OCI-LY3 (cell line): ENCODE results near the gene RAB9A.

Source experiments
- H2AFZ ChIP-seq: fragments of 200-600, 300-600 bp; shearing (Covaris generic); 2 replicates; pipeline ENCODE4 v1.6.0; 2014; ENCODE audit warnings: antibody characterized with exemption, low read depth, low read length
- H3K27ac ChIP-seq: fragments of 200-600, 300-600 bp; sonication (generic); 2 replicates; pipeline ENCODE4 v1.5.1; 2014; ENCODE audit warnings: mild to moderate bottlenecking, low read length, moderate library complexity, mixed read lengths
- H3K27me3 ChIP-seq: fragments of 200-600, 300-600 bp; sonication (generic); 2 replicates; pipeline ENCODE4 v1.6.1; 2014; ENCODE audit warnings: low read depth, low read length, mixed read lengths
- H3K36me3 ChIP-seq: fragments of 200-600, 300-600 bp; sonication (generic); replicated peaks from 2 replicates; pipeline ENCODE3; 2014; ENCODE audit warnings: low read depth, low read length, mixed read lengths
- H3K4me1 ChIP-seq: fragments of 300-600, 200-600 bp; sonication (generic); 2 replicates; pipeline ENCODE4 v1.6.1; 2014; ENCODE audit warnings: low read length, mixed read lengths
- H3K4me2 ChIP-seq: fragments of 200-600, 300-600 bp; sonication (generic); 2 replicates; pipeline ENCODE4 v1.6.1; 2014; ENCODE audit warnings: low read length, mixed read lengths
- H3K4me3 ChIP-seq: fragments of 300-600, 200-600 bp; sonication (generic); 2 replicates; pipeline ENCODE4 v1.5.1; 2014; ENCODE audit warnings: antibody characterized with exemption, mild to moderate bottlenecking, low read length, moderate library complexity
- H3K79me2 ChIP-seq: fragments of 300-600, 200-600 bp; shearing (Covaris generic); 2 replicates; pipeline ENCODE4 v1.6.1; 2014; ENCODE audit warnings: mild to moderate bottlenecking, low read length, mixed read lengths
- H3K9ac ChIP-seq: fragments of 300-600, 200-600 bp; shearing (Covaris generic); 2 replicates; pipeline ENCODE4 v1.6.0; 2014; ENCODE audit warnings: mild to moderate bottlenecking, low read length, moderate library complexity
- H3K9me3 ChIP-seq: fragments of 200-600, 300-600 bp; shearing (Covaris generic); 2 replicates; pipeline ENCODE4 v1.6.1; 2014; ENCODE audit warnings: low read length, mixed read lengths; ENCODE audit not compliant: insufficient read depth
- H4K20me1 ChIP-seq: fragments of 200-600, 300-600 bp; sonication (generic); 2 replicates; pipeline ENCODE4 v1.6.1; 2016; ENCODE audit warnings: low read length, mixed read lengths; ENCODE audit not compliant: insufficient read depth
- CTCF ChIP-seq: fragments of 200-600, 300-600 bp; sonication (generic); IDR thresholded peaks from 2 replicates; pipeline ENCODE4 v1.5.1; 2014; ENCODE audit warnings: antibody characterized with exemption, low read length, low read depth
- EZH2phosphoT487 ChIP-seq: fragments of 200-600 bp; shearing (Covaris generic); IDR thresholded peaks from 2 replicates; pipeline ENCODE4 v1.6.1; 2018; ENCODE audit warnings: antibody characterized with exemption, mixed run types, low read depth

The RAB9A gene

GRCh38 chrX:13700380-13700779 is 11.5 kb downstream of the RAB9A start:
- no peaks in the 10 kb centered on the region for H3K36me3 ChIP-seq
- H3K9ac ChIP-seq = no peak overlapping the region
- H3K4me3 ChIP-seq = no peak overlapping the region
- H3K27me3 ChIP-seq = no peaks in the 10 kb centered on the region
- H3K79me2 ChIP-seq = peaks cover 95% of the 10 kb centered on the region
- H4K20me1 ChIP-seq = peaks cover 55% of the 10 kb centered on the region
- H3K4me1 ChIP-seq = peaks cover 42% of the 10 kb centered on the region
- TF ChIP-seq CTCF (no peak), EZH2phosphoT487 (no peak)
- H3K4me2 ChIP-seq = no peak overlapping the region
- H3K27ac ChIP-seq = no peak overlapping the region
- no peaks in the 10 kb centered on the region for H3K9me3 ChIP-seq
- no peak overlapping the region for H2AFZ ChIP-seq

- no peaks in the 10 kb centered on the region for H3K27me3 ChIP-seq
- peaks cover 31% of the 10 kb centered on the region for H3K4me1 ChIP-seq
- no peak overlapping the region for H3K4me2 ChIP-seq
- no peaks in the 10 kb centered on the region for H3K9me3 ChIP-seq
- H4K20me1 ChIP-seq = peaks cover 53% of the 10 kb centered on the region
- no peak overlapping the region for H3K27ac ChIP-seq
- no peak overlapping the region for H3K9ac ChIP-seq
- TF ChIP-seq CTCF (no peak), EZH2phosphoT487 (no peak)
- H3K36me3 ChIP-seq = no peaks in the 10 kb centered on the region
- H2AFZ ChIP-seq = no peak overlapping the region
- no peak overlapping the region for H3K4me3 ChIP-seq
- H3K79me2 ChIP-seq = peaks cover 91% of the 10 kb centered on the region
Measured at GRCh38 chrX:13702111-13702789, 13.3 kb downstream of the RAB9A start.

GRCh38 chrX:13703135-13703534 is 14.2 kb downstream of the RAB9A start:
- Histone ChIP-seq H3K4me1 (peaks cover 23% of the 10 kb centered on the region), H3K4me2 (no peak overlapping the region), H3K36me3 (no peaks in the 10 kb centered on the region), H3K9me3 (no peaks in the 10 kb centered on the region), H3K27me3 (no peaks in the 10 kb centered on the region), H2AFZ (no peak overlapping the region), H3K79me2 (peaks cover 93% of the 10 kb centered on the region), H4K20me1 (peaks cover 55% of the 10 kb centered on the region), H3K27ac (no peak overlapping the region), H3K9ac (no peak overlapping the region), H3K4me3 (no peak overlapping the region)
- TF ChIP-seq CTCF = no peak
- TF ChIP-seq EZH2phosphoT487 = no peak

- H2AFZ ChIP-seq = no peak overlapping the region
- peaks cover 92% of the 10 kb centered on the region for H3K79me2 ChIP-seq
- peaks cover 55% of the 10 kb centered on the region for H4K20me1 ChIP-seq
- TF ChIP-seq CTCF (no peak), EZH2phosphoT487 (no peak)
- H3K4me1 ChIP-seq = peaks cover 19% of the 10 kb centered on the region
- peaks cover 4% of the 10 kb centered on the region for H3K36me3 ChIP-seq
- no peak overlapping the region for H3K9ac ChIP-seq
- no peak overlapping the region for H3K4me2 ChIP-seq
- H3K9me3 ChIP-seq = no peaks in the 10 kb centered on the region
- H3K27ac ChIP-seq = no peak overlapping the region
- no peak overlapping the region for H3K4me3 ChIP-seq
- no peaks in the 10 kb centered on the region for H3K27me3 ChIP-seq
Measured at GRCh38 chrX:13703589-13703988, 14.7 kb downstream of the RAB9A start.
